HCT116 (cell line): ENCODE results near the gene XIAP. TPM values are rescaled to one million over a fixed set of nuclear protein-coding genes. Genes with fewer than 3 reads are reported as not detected.

Experiments used
- ATAC-seq: fragments of 200-7000 bp; cut with Tn5 transposase; 2 replicates; pipeline ENCODE4 v1.9.1; 2020; ENCODE audit warnings: mild to moderate bottlenecking, moderate library complexity
- BruUV-seq: library from RNA; stranded (reverse); fragments of 400-500 nt; replicated peaks from 2 replicates; lab custom pipeline; 2021; lab: Mats Ljungman, UMichigan
- CTCF ChIA-PET: fragments of 300-600 bp; sonication (Branson Sonifier 250); formaldehyde crosslinking; loops from one replicate; lab custom pipeline; 2021; ENCODE audit warnings: antibody characterized with exemption; lab: Charles Lee
- POLR2A ChIA-PET: fragments of 300-600, 350-600 bp; sonication (Branson Sonifier 250); formaldehyde crosslinking; loops from one replicate; lab custom pipeline; 2021; ENCODE audit warnings: antibody characterized with exemption; lab: Charles Lee
- RAD21 ChIA-PET, 2 experiments: fragments of 300-600 bp; sonication (Branson Sonifier 250); formaldehyde crosslinking; loops; one replicate each; lab custom pipeline; 2023; ENCODE audit warnings: low total read pairs in 2 of 2; ENCODE audit not compliant: uncharacterized antibody in 2 of 2, unreplicated experiment in 2 of 2, low non-redundant PET in 1 of 2; lab: Charles Lee
- DNase-seq: peaks from one replicate; pipeline ENCODE4 v3.0.0-alpha.2; 2010; ENCODE audit warnings: low read depth, low spot score
- H2AFZ ChIP-seq: fragments of 200-600 bp; shearing (Covaris generic), sonication (generic); 2 replicates; pipeline ENCODE4 v1.6.1; 2017; ENCODE audit warnings: low read depth, mixed run types, mixed read lengths, antibody characterized with exemption, low read length; ENCODE audit not compliant: poor library complexity, severe bottlenecking
- H3K27ac ChIP-seq: 2 replicates; pipeline ENCODE4 v1.5.1; 2012; ENCODE audit warnings: low read depth, low read length
- H3K27me3 ChIP-seq: fragments of 200-600 bp; sonication (generic); 2 replicates; pipeline ENCODE4 v1.6.1; 2016; ENCODE audit warnings: mixed run types, low read length, mixed read lengths; ENCODE audit not compliant: insufficient read depth
- H3K36me3 ChIP-seq, 2 experiments: fragments of 200-500 bp in 1 of 2; fragments of 200-600 bp in 1 of 2; sonication (Bioruptor generic) in 1 of 2; sonication (generic) in 1 of 2; 2 replicates each; pipeline versions ENCODE4 v1.5.1 to v1.6.1; 2014 to 2016; ENCODE audit warnings: low read length in 2 of 2, inconsistent platforms in 1 of 2, mixed read lengths in 1 of 2, mixed run types in 1 of 2; ENCODE audit not compliant: insufficient read depth in 2 of 2, control insufficient read depth in 1 of 2
- H3K4me1 ChIP-seq, 2 experiments: fragments of 200-600 bp in 1 of 2; sonication (generic) in 1 of 2; 2 replicates each; pipeline versions ENCODE4 v1.5.1 to v1.6.1; 2012 to 2017; ENCODE audit warnings: low read length in 2 of 2, inconsistent platforms in 1 of 2, mild to moderate bottlenecking in 1 of 2, mixed read lengths in 1 of 2, mixed run types in 1 of 2, moderate library complexity in 1 of 2; ENCODE audit not compliant: insufficient read depth in 2 of 2, control insufficient read depth in 1 of 2
- H3K4me2 ChIP-seq: fragments of 200-600 bp; sonication (generic); 2 replicates; pipeline ENCODE4 v1.6.1; 2017; ENCODE audit warnings: mixed run types, low read length, mixed read lengths
- H3K4me3 ChIP-seq, 2 experiments: fragments of 200-600 bp in 1 of 2; sonication (generic) in 1 of 2; replicated peaks in 1 of 2; 2 replicates each; pipeline ENCODE4 v1.5.1; 2011 to 2016; ENCODE audit warnings: low read length in 2 of 2, control low read depth in 1 of 2, low read depth in 1 of 2, mild to moderate bottlenecking in 1 of 2, mixed read lengths in 1 of 2, mixed run types in 1 of 2
- H3K79me2 ChIP-seq: fragments of 200-600 bp; sonication (generic); 2 replicates; pipeline ENCODE4 v1.6.1; 2017; ENCODE audit warnings: mild to moderate bottlenecking, mixed run types, low read length, moderate library complexity, mixed read lengths; ENCODE audit not compliant: insufficient read depth
- H3K9ac ChIP-seq: fragments of 200-600 bp; sonication (generic); 2 replicates; pipeline ENCODE4 v1.6.1; 2016; ENCODE audit warnings: low read length, mixed read lengths
- H3K9me2 ChIP-seq: fragments of 200-600 bp; sonication (generic), shearing (Covaris generic); 2 replicates; pipeline ENCODE4 v1.6.1; 2017; ENCODE audit warnings: mixed run types, mild to moderate bottlenecking, moderate library complexity; ENCODE audit not compliant: insufficient read depth
- H3K9me3 ChIP-seq, 2 experiments: fragments of 200-500 bp in 1 of 2; fragments of 200-600 bp in 1 of 2; sonication (Bioruptor generic) in 1 of 2; sonication (generic) in 1 of 2; 2 replicates each; pipeline ENCODE4 v1.6.1; 2014 to 2017; ENCODE audit warnings: low read length in 2 of 2, mixed read lengths in 2 of 2, inconsistent platforms in 1 of 2, low read depth in 1 of 2, mild to moderate bottlenecking in 1 of 2, mixed run types in 1 of 2, moderate library complexity in 1 of 2; ENCODE audit not compliant: control insufficient read depth in 1 of 2, insufficient read depth in 1 of 2
- H4K20me1 ChIP-seq: fragments of 200-600 bp; sonication (generic), shearing (Covaris generic); 2 replicates; pipeline ENCODE4 v1.6.1; 2017; ENCODE audit warnings: mixed run types, mild to moderate bottlenecking, moderate library complexity; ENCODE audit not compliant: insufficient read depth
- CBX3 ChIP-seq: IDR thresholded peaks from 2 replicates; pipeline ENCODE4 v1.6.1; 2012; ENCODE audit warnings: low read depth
- CEBPB ChIP-seq: IDR thresholded peaks from 2 replicates; pipeline ENCODE4 v1.6.1; 2012; ENCODE audit warnings: low read depth
- CTCF ChIP-seq, 3 experiments: fragments of 200-600 bp in 1 of 3; sonication (generic) in 1 of 3; IDR thresholded peaks in 2 of 3; conservative IDR thresholded peaks in 1 of 3; 2 replicates each; pipeline ENCODE4 v1.5.1; 2012 to 2017; ENCODE audit warnings: low read depth in 2 of 3, low read length in 2 of 3, antibody characterized with exemption in 1 of 3, borderline replicate concordance in 1 of 3, control low read depth in 1 of 3, mild to moderate bottlenecking in 1 of 3, mixed read lengths in 1 of 3, mixed run types in 1 of 3, moderate library complexity in 1 of 3; ENCODE audit not compliant: insufficient read depth in 1 of 3
- EGR1 ChIP-seq: IDR thresholded peaks from 2 replicates; pipeline ENCODE4 v1.6.1; 2012; ENCODE audit warnings: low read depth
- EZH2 ChIP-seq: fragments of 200-600 bp; sonication (generic); IDR thresholded peaks from 2 replicates; pipeline ENCODE4 v1.6.1; 2017; ENCODE audit warnings: antibody characterized with exemption, mixed run types
- EZH2phosphoT487 ChIP-seq: fragments of 200-600 bp; IDR thresholded peaks from 2 replicates; pipeline ENCODE4 v1.6.1; 2018; ENCODE audit warnings: antibody characterized with exemption, borderline replicate concordance
- JUND ChIP-seq: IDR thresholded peaks from 2 replicates; pipeline ENCODE4 v1.6.1; 2012
- MAX ChIP-seq: IDR thresholded peaks from 2 replicates; pipeline ENCODE4 v1.6.1; 2012
- POLR2AphosphoS5 ChIP-seq: IDR thresholded peaks from 2 replicates; pipeline ENCODE4 v1.6.1; 2011; ENCODE audit warnings: mild to moderate bottlenecking, low read depth, low read length, moderate library complexity
- RAD21 ChIP-seq: IDR thresholded peaks from 2 replicates; pipeline ENCODE4 v1.6.1; 2012; ENCODE audit warnings: low read depth, mild to moderate bottlenecking
- SIN3A ChIP-seq: IDR thresholded peaks from 2 replicates; pipeline ENCODE4 v1.6.1; 2012; ENCODE audit warnings: low read depth
- SP1 ChIP-seq: IDR thresholded peaks from 2 replicates; pipeline ENCODE4 v1.6.1; 2012; ENCODE audit warnings: low read depth
- SRF ChIP-seq: IDR thresholded peaks from 2 replicates; pipeline ENCODE4 v1.6.1; 2012; ENCODE audit warnings: low read depth
- TCF7L2 ChIP-seq: IDR thresholded peaks from 2 replicates; pipeline ENCODE4 v1.7.0; 2011; ENCODE audit warnings: borderline replicate concordance, inconsistent platforms; ENCODE audit not compliant: insufficient read depth, insufficient read length; ENCODE audit errors: extremely low read depth
- YY1 ChIP-seq: IDR thresholded peaks from 2 replicates; pipeline ENCODE4 v1.6.1; 2011; ENCODE audit warnings: low read length, low read depth, moderate library complexity, mild to moderate bottlenecking; ENCODE audit not compliant: insufficient replicate concordance; ENCODE audit errors: extremely low read depth
- intact Hi-C: fragments of 100-400 bp; cut with micrococcal nuclease; formaldehyde crosslinking; loops from 2 replicates; pipeline ENCODE4 v1.10.0; 2022
- total RNA-seq: library from RNA; stranded (reverse); gene quantifications from one replicate; pipeline ENCODE4 v1.2.1, GENCODE V29; 2021; ENCODE audit not compliant: unreplicated experiment
- TF ChIP-seq, protein P1 (sequence below): IDR thresholded peaks from 2 replicates; pipeline ENCODE4 v1.6.1; 2012; ENCODE audit warnings: low read depth
- TF ChIP-seq, protein P2 (sequence below): IDR thresholded peaks from 2 replicates; pipeline ENCODE4 v1.6.1; 2011; ENCODE audit warnings: mild to moderate bottlenecking, low read length, moderate library complexity; ENCODE audit not compliant: insufficient replicate concordance; ENCODE audit errors: extremely low read depth
- TF ChIP-seq, protein P3 (sequence below): IDR thresholded peaks from 2 replicates; pipeline ENCODE4 v1.6.1; 2012

The XIAP gene
- total RNA-seq, 1 experiment from 2014 or later: 41.0 TPM

DNA sequence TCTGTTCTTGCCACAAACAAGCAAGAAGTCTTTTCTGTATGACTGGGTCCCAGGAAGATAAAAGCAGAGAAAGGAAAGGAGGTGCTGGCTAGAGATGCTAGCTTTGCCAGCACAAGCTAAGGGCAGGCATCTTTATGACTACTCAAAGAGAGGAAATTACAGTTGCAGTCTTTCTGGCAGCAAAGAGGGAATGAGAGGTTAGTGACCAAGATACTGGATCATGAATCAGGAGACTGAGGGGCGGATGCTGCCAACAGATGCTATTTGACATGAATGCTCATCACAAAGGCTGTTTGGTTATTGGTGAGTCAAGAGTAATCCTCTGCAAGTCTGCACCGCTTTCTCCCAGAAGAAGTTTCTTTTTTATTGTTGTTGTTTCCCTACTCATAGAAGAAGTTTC, 5.5 kb upstream of the XIAP start:
- H3K36me3 ChIP-seq: no peaks in the 10 kb centered on the region
- H3K27ac ChIP-seq: no peak overlapping the region
- POLR2A ChIA-PET: no interaction called here
- no peaks in the 10 kb centered on the region for H3K27me3 ChIP-seq
- H3K4me1 ChIP-seq: peaks cover 10 to 16% of the 10 kb centered on the region in 2 experiments
- BruUV-seq: no TSS peak
- DNase-seq (no peak), ATAC-seq (no peak)
- TF ChIP-seq CTCF (IDR thresholded peaks at IDR 0.05 in 2 of 3, conservative IDR thresholded peaks at IDR 0.05 in 1 of 3; ENCODE audit: borderline replicate concordance in 1 of 3, insufficient read depth in 1 of 3, low read depth in 2 of 3, low read length in 2 of 3): no peak
- TF ChIP-seq, protein P1, sequence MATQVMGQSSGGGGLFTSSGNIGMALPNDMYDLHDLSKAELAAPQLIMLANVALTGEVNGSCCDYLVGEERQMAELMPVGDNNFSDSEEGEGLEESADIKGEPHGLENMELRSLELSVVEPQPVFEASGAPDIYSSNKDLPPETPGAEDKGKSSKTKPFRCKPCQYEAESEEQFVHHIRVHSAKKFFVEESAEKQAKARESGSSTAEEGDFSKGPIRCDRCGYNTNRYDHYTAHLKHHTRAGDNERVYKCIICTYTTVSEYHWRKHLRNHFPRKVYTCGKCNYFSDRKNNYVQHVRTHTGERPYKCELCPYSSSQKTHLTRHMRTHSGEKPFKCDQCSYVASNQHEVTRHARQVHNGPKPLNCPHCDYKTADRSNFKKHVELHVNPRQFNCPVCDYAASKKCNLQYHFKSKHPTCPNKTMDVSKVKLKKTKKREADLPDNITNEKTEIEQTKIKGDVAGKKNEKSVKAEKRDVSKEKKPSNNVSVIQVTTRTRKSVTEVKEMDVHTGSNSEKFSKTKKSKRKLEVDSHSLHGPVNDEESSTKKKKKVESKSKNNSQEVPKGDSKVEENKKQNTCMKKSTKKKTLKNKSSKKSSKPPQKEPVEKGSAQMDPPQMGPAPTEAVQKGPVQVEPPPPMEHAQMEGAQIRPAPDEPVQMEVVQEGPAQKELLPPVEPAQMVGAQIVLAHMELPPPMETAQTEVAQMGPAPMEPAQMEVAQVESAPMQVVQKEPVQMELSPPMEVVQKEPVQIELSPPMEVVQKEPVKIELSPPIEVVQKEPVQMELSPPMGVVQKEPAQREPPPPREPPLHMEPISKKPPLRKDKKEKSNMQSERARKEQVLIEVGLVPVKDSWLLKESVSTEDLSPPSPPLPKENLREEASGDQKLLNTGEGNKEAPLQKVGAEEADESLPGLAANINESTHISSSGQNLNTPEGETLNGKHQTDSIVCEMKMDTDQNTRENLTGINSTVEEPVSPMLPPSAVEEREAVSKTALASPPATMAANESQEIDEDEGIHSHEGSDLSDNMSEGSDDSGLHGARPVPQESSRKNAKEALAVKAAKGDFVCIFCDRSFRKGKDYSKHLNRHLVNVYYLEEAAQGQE: no peak
- TF ChIP-seq RAD21: no peak
- TF ChIP-seq EZH2phosphoT487: no peak
- no peak for TF ChIP-seq SIN3A
- no peak for TF ChIP-seq CBX3
- TF ChIP-seq, protein P2, sequence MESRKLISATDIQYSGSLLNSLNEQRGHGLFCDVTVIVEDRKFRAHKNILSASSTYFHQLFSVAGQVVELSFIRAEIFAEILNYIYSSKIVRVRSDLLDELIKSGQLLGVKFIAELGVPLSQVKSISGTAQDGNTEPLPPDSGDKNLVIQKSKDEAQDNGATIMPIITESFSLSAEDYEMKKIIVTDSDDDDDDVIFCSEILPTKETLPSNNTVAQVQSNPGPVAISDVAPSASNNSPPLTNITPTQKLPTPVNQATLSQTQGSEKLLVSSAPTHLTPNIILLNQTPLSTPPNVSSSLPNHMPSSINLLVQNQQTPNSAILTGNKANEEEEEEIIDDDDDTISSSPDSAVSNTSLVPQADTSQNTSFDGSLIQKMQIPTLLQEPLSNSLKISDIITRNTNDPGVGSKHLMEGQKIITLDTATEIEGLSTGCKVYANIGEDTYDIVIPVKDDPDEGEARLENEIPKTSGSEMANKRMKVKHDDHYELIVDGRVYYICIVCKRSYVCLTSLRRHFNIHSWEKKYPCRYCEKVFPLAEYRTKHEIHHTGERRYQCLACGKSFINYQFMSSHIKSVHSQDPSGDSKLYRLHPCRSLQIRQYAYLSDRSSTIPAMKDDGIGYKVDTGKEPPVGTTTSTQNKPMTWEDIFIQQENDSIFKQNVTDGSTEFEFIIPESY: no peak
- TF ChIP-seq EZH2: no peak
- no peak for TF ChIP-seq SP1
- TF ChIP-seq, protein P3, sequence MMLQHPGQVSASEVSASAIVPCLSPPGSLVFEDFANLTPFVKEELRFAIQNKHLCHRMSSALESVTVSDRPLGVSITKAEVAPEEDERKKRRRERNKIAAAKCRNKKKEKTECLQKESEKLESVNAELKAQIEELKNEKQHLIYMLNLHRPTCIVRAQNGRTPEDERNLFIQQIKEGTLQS: no peak
- no peak for TF ChIP-seq JUND
- TF ChIP-seq EGR1: no peak
- TF ChIP-seq YY1: no peak
- TF ChIP-seq SRF: no peak
- no peak for TF ChIP-seq CEBPB
- no peak for TF ChIP-seq MAX
- TF ChIP-seq POLR2AphosphoS5: no peak
- TF ChIP-seq TCF7L2: no peak
- RAD21 ChIA-PET: no interaction called here
- no peaks in the 10 kb centered on the region for H3K9me3 ChIP-seq
- H3K79me2 ChIP-seq: no peaks in the 10 kb centered on the region
- no peak overlapping the region for H3K4me2 ChIP-seq
- H3K9me2 ChIP-seq: no peaks in the 10 kb centered on the region
- H2AFZ ChIP-seq: no peak overlapping the region
- no peaks in the 10 kb centered on the region for H4K20me1 ChIP-seq
- no peak overlapping the region for H3K9ac ChIP-seq
- no peak overlapping the region for H3K4me3 ChIP-seq
- CTCF ChIA-PET: no interaction called here
- intact Hi-C loops: no loop called here
